OCI-LY1 (cell line): ENCODE results near the gene SCN5A.

ENCODE experiments used
- EZH2 ChIP-seq: fragments of 200-600 bp; sonication (generic), shearing (Covaris generic); IDR thresholded peaks from 2 replicates; pipeline ENCODE4 v1.8.0; 2017; ENCODE audit warnings: borderline replicate concordance, mixed run types, mild to moderate bottlenecking, antibody characterized with exemption, low read length, moderate library complexity, mixed read lengths
- TF ChIP-seq, protein P1 (sequence below): fragments of 200-600 bp; sonication (generic), shearing (Covaris generic); IDR thresholded peaks from 2 replicates; pipeline ENCODE4 v1.5.1; 2017; ENCODE audit warnings: mild to moderate bottlenecking, antibody characterized with exemption, low read length, moderate library complexity, mixed read lengths

DNA sequence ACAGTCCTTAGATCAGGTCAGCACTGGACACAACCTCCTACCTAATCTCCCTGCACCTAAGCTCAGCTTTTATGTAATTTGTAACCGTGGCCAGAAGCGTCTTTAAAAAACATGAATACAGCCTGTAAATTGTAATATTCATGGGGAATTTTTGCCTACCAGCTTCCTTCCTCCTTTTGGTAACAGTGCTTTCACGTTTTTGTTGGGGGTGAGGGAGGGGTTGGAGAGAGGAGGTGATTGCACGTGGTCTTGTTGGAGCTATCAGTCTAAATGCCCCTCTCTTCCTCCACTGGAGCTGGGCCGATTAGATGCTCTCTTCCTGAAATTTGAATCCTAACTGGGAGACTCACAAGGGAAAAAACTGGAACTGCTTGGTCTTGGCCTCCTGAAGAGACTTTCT, 35.1 kb upstream of the SCN5A start:
- TF ChIP-seq, protein P1, sequence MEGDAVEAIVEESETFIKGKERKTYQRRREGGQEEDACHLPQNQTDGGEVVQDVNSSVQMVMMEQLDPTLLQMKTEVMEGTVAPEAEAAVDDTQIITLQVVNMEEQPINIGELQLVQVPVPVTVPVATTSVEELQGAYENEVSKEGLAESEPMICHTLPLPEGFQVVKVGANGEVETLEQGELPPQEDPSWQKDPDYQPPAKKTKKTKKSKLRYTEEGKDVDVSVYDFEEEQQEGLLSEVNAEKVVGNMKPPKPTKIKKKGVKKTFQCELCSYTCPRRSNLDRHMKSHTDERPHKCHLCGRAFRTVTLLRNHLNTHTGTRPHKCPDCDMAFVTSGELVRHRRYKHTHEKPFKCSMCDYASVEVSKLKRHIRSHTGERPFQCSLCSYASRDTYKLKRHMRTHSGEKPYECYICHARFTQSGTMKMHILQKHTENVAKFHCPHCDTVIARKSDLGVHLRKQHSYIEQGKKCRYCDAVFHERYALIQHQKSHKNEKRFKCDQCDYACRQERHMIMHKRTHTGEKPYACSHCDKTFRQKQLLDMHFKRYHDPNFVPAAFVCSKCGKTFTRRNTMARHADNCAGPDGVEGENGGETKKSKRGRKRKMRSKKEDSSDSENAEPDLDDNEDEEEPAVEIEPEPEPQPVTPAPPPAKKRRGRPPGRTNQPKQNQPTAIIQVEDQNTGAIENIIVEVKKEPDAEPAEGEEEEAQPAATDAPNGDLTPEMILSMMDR: no peak
- no peak for TF ChIP-seq EZH2
